Measurements from ENCODE around the gene GRAMD2A. TPM values are rescaled to one million over a fixed set of nuclear protein-coding genes. Genes with fewer than 3 reads are reported as not detected.

Gene GRAMD2A
- total RNA-seq, 2 donors from 2014 or later, result 2.3 to 3.3 TPM

- H3K27me3 ChIP-seq, result no peaks in the 10 kb centered on the region
- H3K4me3 ChIP-seq, result no peak overlapping the region
- no peak for DNase-seq
- TF ChIP-seq CTCF (IDR thresholded peaks at IDR 0.05), result no peak
- no peak overlapping the region for H3K9ac ChIP-seq (ENCODE audit: low read depth in 2 of 2, low read length in 2 of 2)
- H3K36me3 ChIP-seq, result no peaks in the 10 kb centered on the region
- peaks cover 4% of the 10 kb centered on the region for H3K4me1 ChIP-seq
- intact Hi-C loops (cut with DNase I), result no loop called here
- no peak overlapping the region for H3K27ac ChIP-seq
- no peaks in the 10 kb centered on the region for H3K9me3 ChIP-seq
Measured at GRCh38 chr15:72136170-72137051, 61.2 kb downstream of the GRAMD2A start.

GRCh38 chr15:72135719-72136118, 61.9 kb downstream of the GRAMD2A start:
- no peak for TF ChIP-seq CTCF (IDR thresholded peaks at IDR 0.05)
- Histone ChIP-seq H3K4me3 (no peak overlapping the region), H3K9ac (ENCODE audit: low read depth in 2 of 2, low read length in 2 of 2) (no peak overlapping the region), H3K27me3 (no peaks in the 10 kb centered on the region), H3K27ac (no peak overlapping the region), H3K36me3 (no peaks in the 10 kb centered on the region), H3K9me3 (no peaks in the 10 kb centered on the region), H3K4me1 (peaks cover 4% of the 10 kb centered on the region)
- no peak for DNase-seq
- intact Hi-C loops (cut with DNase I), result no loop called here

- no peak for TF ChIP-seq CTCF (IDR thresholded peaks at IDR 0.05)
- Histone ChIP-seq H3K4me1 (peaks cover 4% of the 10 kb centered on the region), H3K27me3 (no peaks in the 10 kb centered on the region), H3K27ac (no peak overlapping the region), H3K4me3 (no peak overlapping the region), H3K9me3 (no peaks in the 10 kb centered on the region), H3K9ac (ENCODE audit: low read depth in 2 of 2, low read length in 2 of 2) (no peak overlapping the region), H3K36me3 (no peaks in the 10 kb centered on the region)
- no peak for DNase-seq
- intact Hi-C loops (cut with DNase I), result no loop called here
Measured at GRCh38 chr15:72133211-72133610, 64.4 kb downstream of the GRAMD2A start.

- H3K9ac ChIP-seq (ENCODE audit: low read depth in 2 of 2, low read length in 2 of 2), result no peak overlapping the region
- DNase-seq, result no peak
- no peaks in the 10 kb centered on the region for H3K9me3 ChIP-seq
- intact Hi-C loops (cut with DNase I), result no loop called here
- no peaks in the 10 kb centered on the region for H3K36me3 ChIP-seq
- H3K4me1 ChIP-seq, result peaks cover 4% of the 10 kb centered on the region
- H3K27ac ChIP-seq, result no peak overlapping the region
- H3K4me3 ChIP-seq, result no peak overlapping the region
- no peak for TF ChIP-seq CTCF (IDR thresholded peaks at IDR 0.05)
- no peaks in the 10 kb centered on the region for H3K27me3 ChIP-seq
Measured at GRCh38 chr15:72131922-72132321, 65.7 kb downstream of the GRAMD2A start.

- Histone ChIP-seq H3K27ac (no peak overlapping the region), H3K9me3 (no peaks in the 10 kb centered on the region), H3K4me3 (no peak overlapping the region), H3K36me3 (no peaks in the 10 kb centered on the region), H3K9ac (ENCODE audit: low read depth in 2 of 2, low read length in 2 of 2) (no peak overlapping the region), H3K27me3 (no peaks in the 10 kb centered on the region), H3K4me1 (no peaks in the 10 kb centered on the region)
- no peak for TF ChIP-seq CTCF (IDR thresholded peaks at IDR 0.05)
- no peak for DNase-seq
- intact Hi-C loops (cut with DNase I), result no loop called here
Measured at GRCh38 chr15:72130272-72130671, 67.3 kb downstream of the GRAMD2A start.
